Peyer's patch (tissue), 4 donors: ENCODE results near the gene L3MBTL4. TPM values are rescaled to one million over a fixed set of nuclear protein-coding genes. Genes with fewer than 3 reads are reported as not detected.

ENCODE experiments used
- DNase-seq, 3 donors: peaks; one replicate each; pipeline ENCODE4 v3.0.0-alpha.2; 2017 to 2019
- H3K27ac ChIP-seq, 4 donors: fragments of 200-600 bp; sonication (generic); one replicate each; pipeline ENCODE4 v1.5.1; 2016 to 2019
- H3K27me3 ChIP-seq, 2 donors: fragments of 200-600 bp; sonication (generic); one replicate each; pipeline ENCODE4 v1.5.1; 2019
- H3K36me3 ChIP-seq, 3 donors: fragments of 200-600 bp; sonication (generic); one replicate each; pipeline ENCODE4 v1.5.1; 2016 to 2019
- H3K4me1 ChIP-seq, 4 donors: fragments of 200-600 bp; sonication (generic); one replicate each; pipeline ENCODE4 v1.5.1; 2016 to 2019
- H3K4me3 ChIP-seq, 4 donors: fragments of 200-600 bp; sonication (generic); 1 replicate in 3 of 4; 2 replicates in 1 of 4; pipeline ENCODE4 v1.5.1; 2016 to 2019; ENCODE audit warnings: mild to moderate bottlenecking in 1 of 4
- H3K9me3 ChIP-seq, 4 donors: fragments of 200-600 bp; sonication (generic); one replicate each; pipeline ENCODE4 v1.5.1; 2016 to 2019; ENCODE audit warnings: mild to moderate bottlenecking in 1 of 4
- CTCF ChIP-seq, 6 experiments: fragments of 450-650 bp in 4 of 6; fragments of 200-600 bp in 2 of 6; sonication (generic) in 1 of 6; IDR thresholded peaks; one replicate each; pipeline ENCODE4 v1.5.1; 2017 to 2019; ENCODE audit warnings: antibody characterized with exemption in 6 of 6, mild to moderate bottlenecking in 3 of 6, moderate library complexity in 1 of 6
- POLR2A ChIP-seq, 2 donors: fragments of 450-650 bp; IDR thresholded peaks; one replicate each; pipeline ENCODE4 v1.5.1; 2017; ENCODE audit warnings: antibody characterized with exemption in 2 of 2, mild to moderate bottlenecking in 2 of 2, moderate library complexity in 2 of 2
- total RNA-seq, 4 donors: library from RNA; depleted of rRNA; stranded (reverse); fragments of >200 nt; gene quantifications; one replicate each; pipeline ENCODE4 v1.1.0, GENCODE V29; 2016

Gene L3MBTL4
- total RNA-seq, 4 donors from 2014 or later: 6.5 to 25.6 (median 13.7) TPM

GRCh38 chr18:6207116-6207515 lies 207.6 kb downstream of the L3MBTL4 start:
- Histone ChIP-seq H3K4me3 (no peak overlapping the region), H3K36me3 (no peaks in the 10 kb centered on the region), H3K9me3 (no peaks in the 10 kb centered on the region), H3K4me1 (no peaks in the 10 kb centered on the region), H3K27me3 (no peaks in the 10 kb centered on the region), H3K27ac (no peak overlapping the region)
- no peak for DNase-seq
- TF ChIP-seq POLR2A (IDR thresholded peaks at IDR 0.05) (no peak), CTCF (IDR thresholded peaks at IDR 0.05) (no peak)

- Histone ChIP-seq H3K9me3 (no peaks in the 10 kb centered on the region), H3K27me3 (no peaks in the 10 kb centered on the region), H3K4me3 (no peak overlapping the region), H3K36me3 (no peaks in the 10 kb centered on the region), H3K27ac (no peak overlapping the region), H3K4me1 (no peaks in the 10 kb centered on the region)
- no peak for DNase-seq
- TF ChIP-seq POLR2A (IDR thresholded peaks at IDR 0.05) (no peak), CTCF (IDR thresholded peaks at IDR 0.05) (no peak)
Observed at GRCh38 chr18:6205706-6206105, 209.0 kb downstream of the L3MBTL4 start.

- TF ChIP-seq CTCF (IDR thresholded peaks at IDR 0.05): no peak
- TF ChIP-seq POLR2A (IDR thresholded peaks at IDR 0.05): no peak
- no peak overlapping the region for H3K4me3 ChIP-seq
- no peak overlapping the region for H3K27ac ChIP-seq
Observed at GRCh38 chr18:6204476-6204875, 210.2 kb downstream of the L3MBTL4 start.

GRCh38 chr18:6203791-6204190 lies 210.9 kb downstream of the L3MBTL4 start:
- DNase-seq: no peak
- Histone ChIP-seq H3K4me3 (no peak overlapping the region), H3K36me3 (no peaks in the 10 kb centered on the region), H3K4me1 (no peaks in the 10 kb centered on the region), H3K27me3 (no peaks in the 10 kb centered on the region), H3K9me3 (no peaks in the 10 kb centered on the region), H3K27ac (no peak overlapping the region)
- no peak for TF ChIP-seq CTCF (IDR thresholded peaks at IDR 0.05)
- no peak for TF ChIP-seq POLR2A (IDR thresholded peaks at IDR 0.05)

More at GRCh38 chr18:6204476-6204875, 210.2 kb downstream of the L3MBTL4 start:
- Histone ChIP-seq H3K4me1 (no peaks in the 10 kb centered on the region), H3K27me3 (no peaks in the 10 kb centered on the region), H3K9me3 (no peaks in the 10 kb centered on the region), H3K36me3 (no peaks in the 10 kb centered on the region)
- DNase-seq: no peak

GRCh38 chr18:6202861-6203260 lies 211.8 kb downstream of the L3MBTL4 start:
- Histone ChIP-seq H3K4me1 (no peaks in the 10 kb centered on the region), H3K36me3 (no peaks in the 10 kb centered on the region), H3K4me3 (no peak overlapping the region), H3K27ac (no peak overlapping the region), H3K9me3 (no peaks in the 10 kb centered on the region), H3K27me3 (no peaks in the 10 kb centered on the region)
- no peak for DNase-seq
- TF ChIP-seq CTCF (IDR thresholded peaks at IDR 0.05) (no peak), POLR2A (IDR thresholded peaks at IDR 0.05) (no peak)

GRCh38 chr18:6200204-6200774 lies 214.4 kb downstream of the L3MBTL4 start:
- Histone ChIP-seq H3K27me3 (no peaks in the 10 kb centered on the region), H3K4me3 (no peak overlapping the region)

More at GRCh38 chr18:6200204-6200774, 214.4 kb downstream of the L3MBTL4 start:
- no peak for TF ChIP-seq POLR2A (IDR thresholded peaks at IDR 0.05)
- no peak for TF ChIP-seq CTCF (IDR thresholded peaks at IDR 0.05)
- no peaks in the 10 kb centered on the region for H3K4me1 ChIP-seq
- no peaks in the 10 kb centered on the region for H3K9me3 ChIP-seq
- no peak overlapping the region for H3K27ac ChIP-seq
- H3K36me3 ChIP-seq: no peaks in the 10 kb centered on the region
- no peak for DNase-seq
